GM23338 (cell line): Measurements from ENCODE around the gene MED13L.

Experiments
- CREB1 ChIP-seq: fragments of 250-450 bp; sonication (Bioruptor Pico); IDR thresholded peaks from 2 replicates; pipeline ENCODE4 v1.5.0; 2020; ENCODE audit warnings: low read depth, mild to moderate bottlenecking, moderate library complexity
- CTCF ChIP-seq, 2 experiments: fragments of 200-600 bp in 1 of 2; sonication (generic) in 1 of 2; conservative IDR thresholded peaks; 2 replicates each; pipeline versions ENCODE4 v1.5.1 to v1.6.1; 2016 to 2017; ENCODE audit warnings: antibody characterized with exemption in 2 of 2, low read depth in 2 of 2, mild to moderate bottlenecking in 2 of 2, moderate library complexity in 1 of 2
- EZH2 ChIP-seq: fragments of 200-600 bp; sonication (generic); IDR thresholded peaks from one replicate; pipeline ENCODE4 v1.8.0; 2017; ENCODE audit warnings: antibody characterized with exemption, mild to moderate bottlenecking, low read depth; ENCODE audit not compliant: unreplicated experiment
- EZH2phosphoT487 ChIP-seq: fragments of 200-600 bp; sonication (generic); IDR thresholded peaks from one replicate; pipeline ENCODE4 v1.8.1; 2018; ENCODE audit warnings: antibody characterized with exemption; ENCODE audit not compliant: unreplicated experiment
- JUNB ChIP-seq: IDR thresholded peaks from one replicate; pipeline ENCODE4 v1.6.1; 2016; ENCODE audit warnings: antibody characterized with exemption; ENCODE audit not compliant: unreplicated experiment
- POLR2AphosphoS5 ChIP-seq: IDR thresholded peaks from 2 replicates; pipeline ENCODE4 v1.6.1; 2016; ENCODE audit warnings: antibody characterized with exemption, low read depth
- REST ChIP-seq: IDR thresholded peaks from one replicate; pipeline ENCODE4 v1.6.1; 2018; ENCODE audit warnings: antibody characterized with exemption; ENCODE audit not compliant: unreplicated experiment
- ZNF331 ChIP-seq: fragments of 250-450 bp; sonication (Bioruptor Pico); IDR thresholded peaks from 2 replicates; pipeline ENCODE4 v1.5.0; 2020; ENCODE audit warnings: low read depth, mild to moderate bottlenecking, moderate library complexity
- TF ChIP-seq, protein P1 (sequence below): IDR thresholded peaks from 2 replicates; pipeline ENCODE4 v1.6.1; 2016; ENCODE audit warnings: antibody characterized with exemption

DNA sequence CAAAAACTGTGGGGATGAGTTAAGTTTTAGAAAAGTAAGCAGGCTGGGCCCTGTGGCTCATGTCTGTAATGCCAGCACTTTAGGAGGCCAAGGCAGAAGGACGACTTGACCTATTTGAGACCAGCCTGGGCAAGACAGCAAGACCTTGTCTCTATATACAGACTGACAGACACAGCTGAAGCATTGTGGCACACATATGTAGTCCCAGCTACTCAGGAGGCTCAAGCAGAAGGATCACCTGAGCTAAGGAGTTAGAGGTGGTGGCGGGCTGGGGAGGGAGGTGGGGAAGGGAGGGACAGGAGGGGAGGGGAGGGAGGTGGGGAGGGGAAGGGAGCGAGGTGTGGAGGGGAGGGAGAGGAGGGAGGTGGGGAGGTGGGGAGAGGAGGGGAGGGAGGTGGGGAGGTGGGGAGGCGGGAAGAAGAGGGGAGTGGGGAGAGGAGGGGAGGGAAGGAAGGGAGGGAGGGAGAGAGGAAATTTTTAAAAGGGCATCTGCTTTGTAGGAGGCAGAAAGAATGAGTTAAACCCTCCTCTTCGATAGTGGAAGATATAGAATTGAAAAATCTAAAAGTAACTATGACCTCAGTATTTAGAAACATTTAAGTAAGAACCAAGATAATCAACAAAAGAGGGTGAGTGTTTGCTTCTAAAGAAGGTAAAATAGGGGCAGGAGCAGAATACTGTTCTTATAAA, 30.9 kb downstream of the MED13L start:
- no peak for TF ChIP-seq POLR2AphosphoS5
- no peak for TF ChIP-seq CTCF (conservative IDR thresholded peaks at IDR 0.05; ENCODE audit: low read depth in 2 of 2)
- no peak for TF ChIP-seq CREB1 (CRISPR knock-in tag)
- no peak for TF ChIP-seq JUNB
- TF ChIP-seq EZH2 = no peak
- no peak for TF ChIP-seq REST
- no peak for TF ChIP-seq EZH2phosphoT487
- TF ChIP-seq ZNF331 (CRISPR knock-in tag) = no peak
- TF ChIP-seq, protein P1, sequence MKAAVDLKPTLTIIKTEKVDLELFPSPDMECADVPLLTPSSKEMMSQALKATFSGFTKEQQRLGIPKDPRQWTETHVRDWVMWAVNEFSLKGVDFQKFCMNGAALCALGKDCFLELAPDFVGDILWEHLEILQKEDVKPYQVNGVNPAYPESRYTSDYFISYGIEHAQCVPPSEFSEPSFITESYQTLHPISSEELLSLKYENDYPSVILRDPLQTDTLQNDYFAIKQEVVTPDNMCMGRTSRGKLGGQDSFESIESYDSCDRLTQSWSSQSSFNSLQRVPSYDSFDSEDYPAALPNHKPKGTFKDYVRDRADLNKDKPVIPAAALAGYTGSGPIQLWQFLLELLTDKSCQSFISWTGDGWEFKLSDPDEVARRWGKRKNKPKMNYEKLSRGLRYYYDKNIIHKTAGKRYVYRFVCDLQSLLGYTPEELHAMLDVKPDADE = no peak
